GM10266 (cell line): ENCODE measurements around the gene TMED6.

ENCODE experiments used
- DNase-seq: peaks from one replicate; pipeline ENCODE4 v3.0.0; 2012; ENCODE audit errors: extremely low spot score
- CTCF ChIP-seq: IDR thresholded peaks from 2 replicates; pipeline ENCODE4 v1.5.1; 2012; ENCODE audit warnings: mild to moderate bottlenecking, low read depth; ENCODE audit not compliant: control insufficient read depth, insufficient read depth; ENCODE audit errors: missing control alignments

TMED6 gene

GRCh38 chr16:69328854-69329316 is 22.7 kb downstream of the TMED6 start:
- no peak for DNase-seq
- no peak for TF ChIP-seq CTCF

GRCh38 chr16:69327585-69328310 is 23.8 kb downstream of the TMED6 start:
- TF ChIP-seq CTCF, result no peak
- DNase-seq, result no peak

- DNase-seq, result no peak
These were observed 25.3 kb downstream of the TMED6 start for GRCh38 chr16:69326172-69326873.

GRCh38 chr16:69325784-69326171 is 25.8 kb downstream of the TMED6 start:
- no peak for DNase-seq
- TF ChIP-seq CTCF, result no peak

More at GRCh38 chr16:69326172-69326873, 25.3 kb downstream of the TMED6 start:
- TF ChIP-seq CTCF, result no peak

GRCh38 chr16:69324585-69325253 is 26.9 kb downstream of the TMED6 start:
- DNase-seq, result no peak
- no peak for TF ChIP-seq CTCF

- no peak for DNase-seq
These were observed 27.5 kb downstream of the TMED6 start for GRCh38 chr16:69324013-69324531.

More at GRCh38 chr16:69324013-69324531, 27.5 kb downstream of the TMED6 start:
- TF ChIP-seq CTCF, result no peak
